A673 (cell line): ENCODE results near the gene FRMD4A. TPM values are rescaled to one million over a fixed set of nuclear protein-coding genes. Genes with fewer than 3 reads are reported as not detected.

Experiments used
- BruUV-seq: library from RNA; stranded (reverse); fragments of 400-500 nt; replicated peaks from 2 replicates; lab custom pipeline; 2021; lab: Mats Ljungman, UMichigan
- CTCF ChIA-PET: fragments of 300-600 bp; sonication (Branson Sonifier 250); formaldehyde crosslinking; loops from one replicate; lab custom pipeline; 2022; ENCODE audit warnings: antibody characterized with exemption; lab: Charles Lee
- POLR2A ChIA-PET: fragments of 300-600 bp; sonication (Branson Sonifier 250); formaldehyde crosslinking; loops from one replicate; lab custom pipeline; 2022; ENCODE audit warnings: antibody characterized with exemption; ENCODE audit not compliant: low non-redundant PET; lab: Charles Lee
- DNase-seq: peaks from one replicate; pipeline ENCODE4 v3.0.0-alpha.2; 2015; ENCODE audit warnings: low spot score
- H3K27ac ChIP-seq: fragments of 200-600 bp; sonication (generic); 2 replicates; pipeline ENCODE4 v1.5.1; 2016; ENCODE audit warnings: mixed run types, low read depth, mild to moderate bottlenecking, mixed read lengths, antibody characterized with exemption, low read length; ENCODE audit not compliant: poor library complexity, severe bottlenecking
- H3K27me3 ChIP-seq: fragments of 200-600 bp; sonication (generic); replicated peaks from 2 replicates; pipeline ENCODE4 v1.6.1; 2017; ENCODE audit warnings: mixed run types, low read depth, mild to moderate bottlenecking, mixed read lengths, antibody characterized with exemption, low read length; ENCODE audit not compliant: insufficient read depth, poor library complexity
- H3K36me3 ChIP-seq: fragments of 200-600 bp; sonication (generic); 2 replicates; pipeline ENCODE4 v1.6.1; 2016; ENCODE audit warnings: mixed run types, mild to moderate bottlenecking, mixed read lengths, antibody characterized with exemption, low read length; ENCODE audit not compliant: insufficient read depth, poor library complexity, severe bottlenecking
- H3K4me1 ChIP-seq: fragments of 200-600 bp; sonication (generic); 2 replicates; pipeline ENCODE4 v1.6.1; 2017; ENCODE audit warnings: mixed run types, mild to moderate bottlenecking, mixed read lengths, antibody characterized with exemption, low read length; ENCODE audit not compliant: insufficient read depth, poor library complexity, severe bottlenecking
- H3K4me3 ChIP-seq: fragments of 200-600 bp; sonication (generic); 2 replicates; pipeline ENCODE4 v1.5.1; 2016; ENCODE audit warnings: low read depth, mixed run types, mild to moderate bottlenecking, mixed read lengths, low read length; ENCODE audit not compliant: poor library complexity, severe bottlenecking
- H3K9me3 ChIP-seq: fragments of 200-600 bp; sonication (generic); 2 replicates; pipeline ENCODE4 v1.6.1; 2016; ENCODE audit warnings: mixed run types, low read depth, mild to moderate bottlenecking, mixed read lengths, antibody characterized with exemption, low read length; ENCODE audit not compliant: poor library complexity, severe bottlenecking
- CTCF ChIP-seq: fragments of 300-800, 200-600 bp; sonication (generic); conservative IDR thresholded peaks from 2 replicates; pipeline ENCODE4 v1.5.1; 2017; ENCODE audit warnings: low read depth, mild to moderate bottlenecking, antibody characterized with exemption, low read length, moderate library complexity, mixed read lengths
- EZH2 ChIP-seq: fragments of 200-600 bp; sonication (generic); IDR thresholded peaks from 2 replicates; pipeline ENCODE4 v1.6.1; 2017; ENCODE audit warnings: borderline replicate concordance, low read depth, mild to moderate bottlenecking, mixed read lengths, antibody characterized with exemption, low read length; ENCODE audit not compliant: poor library complexity, severe bottlenecking
- intact Hi-C: fragments of 100-400 bp; cut with micrococcal nuclease; formaldehyde crosslinking; loops from one replicate; pipeline ENCODE4 v1.10.0; 2022; ENCODE audit not compliant: unreplicated experiment
- total RNA-seq: library from RNA; stranded (reverse); gene quantifications from 2 replicates; pipeline ENCODE4 v1.2.3, GENCODE V29; 2021

FRMD4A gene
- total RNA-seq, 1 experiment from 2014 or later = 26.3 TPM

- H3K27me3 ChIP-seq = no peaks in the 10 kb centered on the region
- DNase-seq = no peak
- TF ChIP-seq CTCF = no peak
- no peak for TF ChIP-seq EZH2
- intact Hi-C loops = no loop called here
- CTCF ChIA-PET = no interaction called here
- no peaks in the 10 kb centered on the region for H3K4me1 ChIP-seq
- H3K36me3 ChIP-seq = no peaks in the 10 kb centered on the region
- no peak overlapping the region for H3K4me3 ChIP-seq
- POLR2A ChIA-PET = no interaction called here
- no peaks in the 10 kb centered on the region for H3K9me3 ChIP-seq
- BruUV-seq = no TSS peak
- H3K27ac ChIP-seq = no peak overlapping the region
These were observed 377.4 kb downstream of the FRMD4A start for GRCh38 chr10:13953371-13953770.

- ChIA-PET POLR2A (interaction anchor here (0.6 kb wide), 1 partner anchor 201 kb away, joined by 3 read pairs; no protein-coding TSS in a partner anchor), CTCF (no interaction called here)
- no peak overlapping the region for H3K27ac ChIP-seq
- H3K4me3 ChIP-seq = no peak overlapping the region
- H3K4me1 ChIP-seq = no peaks in the 10 kb centered on the region
- DNase-seq = no peak
- intact Hi-C loops = no loop called here
- H3K9me3 ChIP-seq = no peaks in the 10 kb centered on the region
- no peak for TF ChIP-seq EZH2
- TF ChIP-seq CTCF = no peak
- no TSS peak for BruUV-seq
- no peaks in the 10 kb centered on the region for H3K27me3 ChIP-seq
- H3K36me3 ChIP-seq = no peaks in the 10 kb centered on the region
These were observed 380.2 kb downstream of the FRMD4A start for GRCh38 chr10:13950543-13950939.

GRCh38 chr10:13949844-13950542 is 380.7 kb downstream of the FRMD4A start:
- H3K4me3 ChIP-seq = no peak overlapping the region
- intact Hi-C loops = no loop called here
- no TSS peak for BruUV-seq
- TF ChIP-seq CTCF (no peak), EZH2 (no peak)
- H3K36me3 ChIP-seq = no peaks in the 10 kb centered on the region
- no peak overlapping the region for H3K27ac ChIP-seq
- POLR2A ChIA-PET = interaction anchor here (0.6 kb wide), 1 partner anchor 202 kb away, joined by 3 read pairs; no protein-coding TSS in a partner anchor
- H3K9me3 ChIP-seq = no peaks in the 10 kb centered on the region
- DNase-seq = no peak
- CTCF ChIA-PET = no interaction called here
- H3K27me3 ChIP-seq = no peaks in the 10 kb centered on the region
- no peaks in the 10 kb centered on the region for H3K4me1 ChIP-seq
